Astrocyte of the cerebellum (primary cell): Measurements from ENCODE around the gene SETDB2.
A peak's percentile ranks its signal among the peaks of the same experiment; 100 is the strongest.

Experiments used
- DNase-seq: peaks from one replicate; pipeline ENCODE4 v3.0.0-alpha.2; 2011; ENCODE audit warnings: low read depth
- H3K4me3 ChIP-seq: 2 replicates; pipeline ENCODE4 v1.5.1; 2011; ENCODE audit warnings: mild to moderate bottlenecking, low read depth, low read length, moderate library complexity
- in situ Hi-C: cut with HindIII; loops from 2 replicates; pipeline ENCODE4 v1.10.0; 2017; ENCODE audit warnings: low sequenced_read_pairs
- TF ChIP-seq, protein P1 (sequence below): IDR thresholded peaks from 2 replicates; pipeline ENCODE4 v1.5.1; 2012; ENCODE audit warnings: low read length, low read depth, moderate library complexity, mild to moderate bottlenecking; ENCODE audit errors: missing control alignments

Gene SETDB2

DNA sequence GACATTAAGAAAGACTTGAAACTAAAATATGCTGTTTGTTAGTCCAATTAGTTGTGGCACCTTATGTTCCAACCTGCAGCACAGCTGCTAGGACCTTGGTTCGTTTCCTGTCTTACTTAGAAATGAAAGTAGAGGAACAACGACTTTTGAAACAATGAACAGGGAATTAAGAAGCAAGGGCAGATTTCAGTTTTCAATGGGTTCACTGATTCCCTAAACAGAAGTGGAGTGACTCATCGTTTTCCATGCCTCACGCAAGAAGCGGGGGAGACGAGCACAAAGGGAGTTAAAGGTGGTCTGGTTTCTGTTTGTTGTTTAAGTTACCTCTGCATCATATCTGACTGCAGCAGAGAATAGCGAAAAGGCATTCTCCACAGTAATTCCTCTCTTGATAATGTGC, 96.5 kb downstream of the SETDB2 start:
- DNase-seq, result peak; percentile 18
- TF ChIP-seq, protein P1, sequence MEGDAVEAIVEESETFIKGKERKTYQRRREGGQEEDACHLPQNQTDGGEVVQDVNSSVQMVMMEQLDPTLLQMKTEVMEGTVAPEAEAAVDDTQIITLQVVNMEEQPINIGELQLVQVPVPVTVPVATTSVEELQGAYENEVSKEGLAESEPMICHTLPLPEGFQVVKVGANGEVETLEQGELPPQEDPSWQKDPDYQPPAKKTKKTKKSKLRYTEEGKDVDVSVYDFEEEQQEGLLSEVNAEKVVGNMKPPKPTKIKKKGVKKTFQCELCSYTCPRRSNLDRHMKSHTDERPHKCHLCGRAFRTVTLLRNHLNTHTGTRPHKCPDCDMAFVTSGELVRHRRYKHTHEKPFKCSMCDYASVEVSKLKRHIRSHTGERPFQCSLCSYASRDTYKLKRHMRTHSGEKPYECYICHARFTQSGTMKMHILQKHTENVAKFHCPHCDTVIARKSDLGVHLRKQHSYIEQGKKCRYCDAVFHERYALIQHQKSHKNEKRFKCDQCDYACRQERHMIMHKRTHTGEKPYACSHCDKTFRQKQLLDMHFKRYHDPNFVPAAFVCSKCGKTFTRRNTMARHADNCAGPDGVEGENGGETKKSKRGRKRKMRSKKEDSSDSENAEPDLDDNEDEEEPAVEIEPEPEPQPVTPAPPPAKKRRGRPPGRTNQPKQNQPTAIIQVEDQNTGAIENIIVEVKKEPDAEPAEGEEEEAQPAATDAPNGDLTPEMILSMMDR, result no peak
- H3K4me3 ChIP-seq, result no peak overlapping the region
- in situ Hi-C loops, result no loop called here

DNA sequence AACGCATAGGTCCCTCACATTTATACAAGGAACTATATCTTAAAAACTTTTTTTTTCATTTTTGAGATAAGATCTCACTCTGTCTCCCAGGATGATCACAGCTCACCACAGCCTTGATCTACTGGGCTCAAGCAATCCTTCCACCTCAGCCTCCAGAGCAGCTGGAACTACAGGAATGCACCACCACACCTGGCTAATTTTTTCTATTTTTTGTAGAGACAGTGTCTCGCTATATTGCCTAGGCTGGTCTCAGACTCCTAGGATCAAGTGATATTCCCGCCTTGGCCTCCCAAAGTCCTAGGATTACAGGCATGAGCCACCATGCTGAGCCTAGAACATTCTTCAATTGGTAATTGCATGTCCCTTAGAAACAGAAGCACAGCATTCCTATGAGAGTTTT, 99.6 kb downstream of the SETDB2 start:
- DNase-seq, result no peak
- TF ChIP-seq, protein P1, result no peak
- H3K4me3 ChIP-seq, result no peak overlapping the region
- in situ Hi-C loops, result no loop called here
